ENCODE results near the gene AMPD3. TPM values are rescaled to one million over a fixed set of nuclear protein-coding genes. Genes with fewer than 3 reads are reported as not detected.

Gene AMPD3
- polyA plus RNA-seq, 1 donor (not counting 4 experiments of a cell fraction or from before 2014, with no cell fraction given) = 11.1 TPM

GRCh38 chr11:10444725-10445315 is 10.2 kb upstream of the AMPD3 start:
- FAIRE-seq = no peak
- DNase-seq (ENCODE audit: low read depth, low spot score) = no peak
- dilution Hi-C loops (cut with MboI; ENCODE audit: extremely low pct_ligation_motif_present, low sequenced_read_pairs) = no loop called here
- Histone ChIP-seq H3K79me2 (ENCODE audit: control insufficient read depth, insufficient read depth, low read length) (no peaks in the 10 kb centered on the region), H3K4me1 (ENCODE audit: control insufficient read depth, extremely low read depth, insufficient read depth, low read length) (peaks cover 4% of the 10 kb centered on the region), H3K27me3 (ENCODE audit: control insufficient read depth, extremely low read depth, insufficient read depth, low read length) (no peaks in the 10 kb centered on the region), H2AFZ (ENCODE audit: control insufficient read depth, low read length) (no peak overlapping the region), H3K36me3 (ENCODE audit: control insufficient read depth in 2 of 2, extremely low read depth in 1 of 2, insufficient read depth in 2 of 2, low read length in 2 of 2) (no peaks in the 10 kb centered on the region), H3K9me3 (ENCODE audit: control insufficient read depth, low read depth, low read length) (no peaks in the 10 kb centered on the region), H3K9me1 (ENCODE audit: control insufficient read depth, extremely low read depth, insufficient read depth, low read length) (no peaks in the 10 kb centered on the region), H3K27ac (ENCODE audit: control insufficient read depth, insufficient read depth, low read length) (no peak overlapping the region), H3K4me3 (ENCODE audit: control insufficient read depth in 2 of 3, extremely low read depth in 1 of 3, insufficient read depth in 2 of 3, low read depth in 1 of 3, low read length in 3 of 3) (no peak overlapping the region), H3K4me2 (ENCODE audit: control insufficient read depth, extremely low read depth, insufficient read depth, low read depth, low read length) (no peak overlapping the region), H4K20me1 (ENCODE audit: control insufficient read depth, extremely low read depth, insufficient read depth, low read length) (no peaks in the 10 kb centered on the region), H3K9ac (ENCODE audit: control insufficient read depth, extremely low read depth, insufficient read depth, low read length) (no peak overlapping the region)
- TF ChIP-seq EZH2 (IDR thresholded peaks at IDR 0.05; ENCODE audit: low read length) = no peak
- no peak for TF ChIP-seq CTCF (optimal IDR thresholded peaks at IDR 0.05 in 1 of 3, IDR thresholded peaks at IDR 0.05 in 1 of 3, conservative IDR thresholded peaks at IDR 0.05 in 1 of 3; ENCODE audit: extremely low read depth in 1 of 3, insufficient read depth in 2 of 3, low read length in 3 of 3)

- Histone ChIP-seq H3K4me1 (ENCODE audit: control insufficient read depth, extremely low read depth, insufficient read depth, low read length) (peaks cover 17% of the 10 kb centered on the region), H3K9me1 (ENCODE audit: control insufficient read depth, extremely low read depth, insufficient read depth, low read length) (no peaks in the 10 kb centered on the region), H3K27ac (ENCODE audit: control insufficient read depth, insufficient read depth, low read length) (no peak overlapping the region), H3K4me3 (ENCODE audit: control insufficient read depth in 2 of 3, extremely low read depth in 1 of 3, insufficient read depth in 2 of 3, low read depth in 1 of 3, low read length in 3 of 3) (no peak overlapping the region), H3K9me3 (ENCODE audit: control insufficient read depth, low read depth, low read length) (no peaks in the 10 kb centered on the region), H3K79me2 (ENCODE audit: control insufficient read depth, insufficient read depth, low read length) (peaks cover 6% of the 10 kb centered on the region), H3K27me3 (ENCODE audit: control insufficient read depth, extremely low read depth, insufficient read depth, low read length) (no peaks in the 10 kb centered on the region), H2AFZ (ENCODE audit: control insufficient read depth, low read length) (no peak overlapping the region), H4K20me1 (ENCODE audit: control insufficient read depth, extremely low read depth, insufficient read depth, low read length) (no peaks in the 10 kb centered on the region), H3K9ac (ENCODE audit: control insufficient read depth, extremely low read depth, insufficient read depth, low read length) (no peak overlapping the region), H3K4me2 (ENCODE audit: control insufficient read depth, extremely low read depth, insufficient read depth, low read depth, low read length) (no peak overlapping the region), H3K36me3 (ENCODE audit: control insufficient read depth in 2 of 2, extremely low read depth in 1 of 2, insufficient read depth in 2 of 2, low read length in 2 of 2) (no peaks in the 10 kb centered on the region)
- dilution Hi-C loops (cut with MboI; ENCODE audit: extremely low pct_ligation_motif_present, low sequenced_read_pairs) = no loop called here
- DNase-seq (ENCODE audit: low read depth, low spot score) (no peak), FAIRE-seq (no peak)
- TF ChIP-seq EZH2 (IDR thresholded peaks at IDR 0.05; ENCODE audit: low read length) (no peak), CTCF (optimal IDR thresholded peaks at IDR 0.05 in 1 of 3, IDR thresholded peaks at IDR 0.05 in 1 of 3, conservative IDR thresholded peaks at IDR 0.05 in 1 of 3; ENCODE audit: extremely low read depth in 1 of 3, insufficient read depth in 2 of 3, low read length in 3 of 3) (no peak)
Measured at GRCh38 chr11:10447445-10447844, 7.6 kb upstream of the AMPD3 start.

Data from keratinocyte (primary cell).